Stimulated activated naive CD4-positive, alpha-beta T cell treated with Interleukin-2 at 50 U/mL for 16 hours (primary cell): ENCODE results near the gene AKAP6.

Experiments used
- DNase-seq: peaks from one replicate; lab custom pipeline; 2025; lab: John Stamatoyannopoulos, UW

The AKAP6 gene

DNA sequence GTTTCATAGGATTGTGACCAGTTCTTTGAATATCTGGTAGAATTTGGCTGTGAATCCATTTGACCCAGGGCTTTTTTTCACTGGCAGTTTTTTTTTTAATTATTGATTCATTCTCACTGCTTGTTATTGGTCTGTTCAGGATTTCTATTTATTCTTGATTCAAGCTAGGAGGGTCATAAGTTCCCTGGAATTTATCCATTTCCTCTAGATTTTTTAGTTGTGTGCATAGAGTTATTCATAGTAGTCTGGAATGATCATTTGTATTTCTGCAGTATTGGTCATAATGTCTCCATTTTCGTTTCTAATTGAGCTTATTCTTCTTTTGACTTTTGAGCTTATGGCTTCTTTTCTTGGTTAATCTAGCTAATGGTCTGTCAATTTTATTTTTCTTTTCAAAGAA is 291.6 kb downstream of the AKAP6 start:
- DNase-seq = no peak

GRCh38 chr14:32621585-32621984 is 292.5 kb downstream of the AKAP6 start:
- DNase-seq = no peak

- DNase-seq = no peak
Observed at GRCh38 chr14:32622742-32623141, 293.6 kb downstream of the AKAP6 start.

DNA sequence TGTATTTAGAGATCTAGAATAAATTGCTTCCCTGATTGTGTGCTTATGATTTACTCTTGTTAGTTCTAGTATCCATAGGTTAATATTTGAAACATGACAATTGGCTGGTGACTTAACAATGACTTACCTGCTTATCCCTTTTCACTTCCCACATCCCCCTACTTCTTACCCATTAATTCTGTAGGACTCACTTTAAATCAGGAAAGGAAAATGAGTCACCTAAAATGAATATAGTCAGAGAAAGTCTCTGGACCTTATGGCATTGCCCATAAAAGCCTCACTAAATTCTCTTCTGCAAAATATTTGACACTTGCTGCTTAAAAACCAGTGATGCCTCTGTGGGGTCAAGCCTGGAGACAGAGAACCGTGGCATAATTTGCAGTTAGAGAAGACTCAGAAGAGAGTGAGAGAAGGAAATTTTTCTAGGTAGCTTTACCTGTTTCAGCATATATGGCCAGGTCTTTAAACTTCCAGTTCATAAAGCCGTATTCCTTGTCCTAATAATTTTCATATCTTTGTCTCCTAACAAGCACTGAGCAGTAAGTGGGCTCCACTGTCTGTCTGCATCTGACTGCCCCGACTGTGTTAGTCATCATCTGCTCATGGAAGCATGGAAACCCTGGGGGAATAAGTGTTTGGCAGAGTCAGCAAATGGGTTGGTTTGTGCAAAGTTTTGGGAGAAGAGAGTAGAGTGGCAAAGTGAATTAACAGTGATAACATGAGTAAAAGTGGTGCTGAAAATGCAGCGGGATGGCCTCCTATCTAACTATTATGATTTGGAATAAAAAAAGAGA is 294.4 kb downstream of the AKAP6 start:
- no peak for DNase-seq

GRCh38 chr14:32625211-32625610 is 296.1 kb downstream of the AKAP6 start:
- DNase-seq = no peak

GRCh38 chr14:32627545-32628298 is 298.6 kb downstream of the AKAP6 start:
- no peak for DNase-seq

DNA sequence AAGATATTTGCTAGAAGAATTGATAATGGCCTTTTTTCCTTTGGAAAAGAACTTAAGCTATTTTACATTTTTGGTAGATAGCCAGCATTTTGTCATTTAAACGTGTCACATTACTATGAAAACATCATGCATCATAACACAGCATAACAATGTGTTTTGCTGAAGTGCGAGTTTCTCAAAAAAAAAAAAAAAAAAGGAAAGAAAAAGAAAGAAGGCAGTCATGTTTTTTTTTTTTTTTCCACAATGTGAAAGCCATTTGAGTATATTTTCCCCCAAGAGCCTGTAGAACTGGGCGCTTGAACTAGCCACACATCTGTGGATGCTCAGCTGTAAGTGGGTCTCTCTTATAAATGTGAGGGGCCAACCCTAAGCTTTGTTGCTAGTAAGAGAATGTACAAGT is 300.1 kb downstream of the AKAP6 start:
- DNase-seq = no peak

- no peak for DNase-seq
Observed at GRCh38 chr14:32630701-32631100, 301.6 kb downstream of the AKAP6 start.

DNA sequence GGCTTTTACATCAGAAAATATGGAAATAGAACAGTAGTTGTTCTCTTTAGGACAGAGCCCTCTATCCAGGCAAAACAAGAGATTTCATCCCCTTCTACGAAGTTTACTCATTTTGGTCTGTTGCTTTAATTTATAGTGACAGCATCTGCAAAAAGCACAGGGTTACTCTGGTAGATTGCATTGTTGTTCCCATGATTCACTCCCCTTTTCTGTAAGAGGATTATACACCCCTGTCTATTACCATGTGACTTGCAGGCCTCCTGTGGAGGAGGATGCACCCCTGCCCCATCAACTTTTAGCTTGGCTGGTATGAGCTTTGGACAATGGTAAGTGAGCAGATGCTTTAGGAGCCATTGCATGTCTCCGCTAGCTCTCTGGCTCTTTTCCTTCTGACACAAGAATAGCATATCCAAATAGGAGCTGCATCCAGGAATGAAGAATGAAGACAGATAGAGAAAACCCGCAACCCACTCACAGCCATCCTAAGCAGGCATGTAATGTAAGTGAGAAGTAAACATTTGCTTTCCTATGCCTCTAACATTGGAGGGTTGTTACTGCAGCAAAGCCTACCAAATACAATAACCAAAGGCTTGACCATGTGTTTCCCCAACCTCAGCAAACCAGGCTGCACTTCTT is 304.2 kb downstream of the AKAP6 start:
- no peak for DNase-seq

DNA sequence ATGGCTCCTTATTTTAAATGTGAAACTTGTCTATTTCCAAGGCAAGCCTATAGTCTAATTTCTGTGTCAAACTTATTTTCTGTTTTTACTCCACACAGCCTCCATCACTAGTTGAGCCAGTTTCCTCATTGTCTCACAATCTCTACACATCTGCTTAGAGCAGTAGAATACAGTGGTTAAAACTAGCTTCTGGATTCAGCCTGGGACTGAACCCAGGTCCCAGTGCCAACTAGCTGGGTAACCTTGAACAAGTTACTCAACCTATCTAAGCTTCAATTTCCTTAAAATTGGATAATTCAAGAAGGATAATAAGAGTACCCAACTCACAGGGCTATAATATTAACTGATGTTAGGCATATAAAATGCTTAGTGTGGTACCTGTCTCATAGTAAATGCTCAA is 304.8 kb downstream of the AKAP6 start:
- DNase-seq = no peak

- DNase-seq = no peak
Observed at GRCh38 chr14:32635061-32635719, 306.1 kb downstream of the AKAP6 start.

DNA sequence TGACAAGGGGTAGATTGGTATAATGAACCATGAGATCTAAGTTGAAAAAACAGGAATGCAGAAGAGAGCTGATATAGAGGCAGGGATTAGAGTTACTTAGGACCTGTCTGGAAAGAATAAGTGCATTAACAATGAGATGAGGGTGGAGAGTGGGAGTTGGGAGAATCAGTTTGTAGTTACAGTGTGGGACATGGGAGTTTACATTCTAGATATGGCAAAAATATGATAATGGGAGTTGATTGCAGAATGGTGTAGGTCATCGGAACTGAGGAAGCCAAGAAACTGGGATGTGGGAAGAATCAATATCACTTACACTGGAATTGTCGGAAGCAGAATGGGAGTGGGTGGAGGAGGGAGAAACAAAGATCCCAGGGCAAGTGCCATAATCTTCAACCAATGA is 308.5 kb downstream of the AKAP6 start:
- no peak for DNase-seq

DNA sequence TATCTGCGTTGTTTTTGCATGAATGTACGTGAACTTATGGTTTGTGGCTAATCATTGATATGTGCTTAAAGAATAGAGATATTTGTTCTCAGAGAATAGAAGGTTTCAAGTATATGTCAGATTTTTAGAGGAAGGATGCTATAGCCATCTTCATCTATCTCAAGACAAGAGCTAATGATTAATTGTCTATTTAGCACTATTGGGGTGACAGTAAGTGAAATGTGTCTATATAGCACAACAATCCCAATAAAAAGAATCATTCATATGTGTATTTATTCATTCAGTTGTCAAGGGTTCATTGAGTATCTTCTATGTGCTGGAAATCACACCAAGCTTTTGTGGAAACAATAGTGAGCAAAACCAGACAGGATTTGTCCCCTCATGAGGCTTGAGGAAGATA is 310.1 kb downstream of the AKAP6 start:
- no peak for DNase-seq

- no peak for DNase-seq
Observed at GRCh38 chr14:32645551-32645950, 316.5 kb downstream of the AKAP6 start.

GRCh38 chr14:32648434-32648833 is 319.3 kb downstream of the AKAP6 start:
- no peak for DNase-seq

DNA sequence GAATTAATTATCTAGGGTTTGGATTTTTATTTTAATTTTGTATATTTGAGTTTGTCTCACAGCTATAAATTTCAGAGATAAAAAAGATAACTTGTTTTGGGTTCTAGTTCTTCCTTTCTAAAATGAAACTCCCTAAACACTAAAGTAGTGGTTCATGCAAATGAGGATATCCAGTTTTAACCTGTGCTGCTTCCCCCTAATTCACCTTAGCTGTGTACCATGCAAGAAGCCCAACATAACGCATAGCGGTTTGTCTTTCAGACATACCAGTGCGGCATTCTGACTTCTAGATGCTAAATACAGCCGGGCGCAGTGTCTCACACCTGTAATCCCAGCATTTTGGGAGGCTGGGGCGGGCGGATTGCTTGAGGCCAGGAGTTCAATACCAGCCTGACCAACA is 320.9 kb downstream of the AKAP6 start:
- DNase-seq = no peak

DNA sequence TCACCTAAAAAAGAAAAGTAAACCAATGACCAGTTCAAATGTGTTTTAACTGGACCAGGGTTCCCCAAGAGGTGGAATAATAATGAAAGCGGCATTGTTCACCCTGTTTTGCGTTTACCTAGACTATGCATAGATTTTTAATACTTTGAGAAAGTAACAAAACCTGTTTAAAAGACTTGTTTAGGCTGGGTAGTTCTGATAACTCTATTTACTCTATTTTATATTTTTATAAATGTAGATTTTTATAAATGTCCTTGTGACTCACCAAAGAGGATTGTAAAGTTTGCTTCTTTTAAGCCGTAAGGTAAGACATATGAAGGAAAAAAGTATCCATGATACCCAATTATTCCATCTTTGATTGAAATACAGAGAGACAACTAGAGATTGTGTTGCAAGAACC is 321.6 kb downstream of the AKAP6 start:
- DNase-seq = no peak

- no peak for DNase-seq
Observed at GRCh38 chr14:32654106-32654505, 325.0 kb downstream of the AKAP6 start.

DNA sequence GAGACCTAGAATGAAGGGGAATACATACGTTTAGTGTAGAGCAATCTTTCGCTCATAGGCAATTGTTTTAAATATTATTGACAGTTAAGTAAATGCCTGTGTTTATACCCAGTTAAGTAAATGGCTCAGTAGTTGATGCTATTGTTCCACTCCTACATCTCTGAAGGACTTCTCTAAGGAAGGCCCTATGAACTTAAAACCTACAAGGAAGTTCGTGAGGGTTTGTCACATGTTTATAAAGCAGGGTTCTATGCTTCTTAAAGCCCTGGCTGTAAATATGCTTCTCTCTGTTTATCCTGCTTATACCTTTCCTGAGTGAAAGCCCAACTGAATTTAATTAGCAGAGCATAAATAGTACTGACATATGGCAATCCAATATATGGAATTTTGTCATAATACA is 327.5 kb downstream of the AKAP6 start:
- no peak for DNase-seq

DNA sequence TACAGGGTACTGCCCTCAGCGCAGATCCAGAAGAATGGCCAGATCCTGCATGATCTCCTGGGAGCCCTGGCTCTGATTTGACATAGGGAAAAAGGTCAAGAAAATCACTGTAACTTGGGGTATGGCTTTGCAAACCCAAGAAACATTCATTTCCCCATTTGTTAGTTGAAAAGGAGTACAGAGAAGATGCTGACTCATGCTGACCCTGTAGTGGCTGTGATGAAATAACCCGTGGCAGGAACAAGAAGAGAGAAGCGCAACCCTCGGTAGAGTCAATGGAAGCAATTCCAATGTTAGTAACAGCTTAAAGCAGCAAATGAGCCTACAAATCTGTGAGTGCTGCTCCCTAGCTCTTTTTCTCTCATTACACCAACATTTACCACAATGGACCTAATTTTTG is 328.0 kb downstream of the AKAP6 start:
- DNase-seq = no peak

- DNase-seq = no peak
Observed at GRCh38 chr14:32661216-32661615, 332.1 kb downstream of the AKAP6 start.

DNA sequence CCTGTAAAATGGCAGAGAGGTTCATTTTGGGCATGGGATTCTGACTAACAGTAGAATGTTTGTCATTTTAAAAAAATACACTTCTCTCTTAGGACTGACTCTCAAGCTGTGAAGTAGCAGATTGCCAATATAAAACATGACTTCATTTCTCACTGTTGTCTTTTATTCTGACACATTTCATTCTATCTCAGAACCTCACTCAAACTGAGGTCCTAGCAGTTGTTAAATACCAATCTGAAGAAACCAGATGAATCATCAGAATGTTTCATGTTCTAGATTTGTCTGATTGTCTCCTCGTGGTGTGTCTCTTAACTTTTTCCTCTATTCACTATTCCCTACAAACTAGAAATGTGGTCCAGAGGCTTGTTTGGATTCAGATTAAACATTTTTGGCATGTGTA is 333.1 kb downstream of the AKAP6 start:
- DNase-seq = no peak

DNA sequence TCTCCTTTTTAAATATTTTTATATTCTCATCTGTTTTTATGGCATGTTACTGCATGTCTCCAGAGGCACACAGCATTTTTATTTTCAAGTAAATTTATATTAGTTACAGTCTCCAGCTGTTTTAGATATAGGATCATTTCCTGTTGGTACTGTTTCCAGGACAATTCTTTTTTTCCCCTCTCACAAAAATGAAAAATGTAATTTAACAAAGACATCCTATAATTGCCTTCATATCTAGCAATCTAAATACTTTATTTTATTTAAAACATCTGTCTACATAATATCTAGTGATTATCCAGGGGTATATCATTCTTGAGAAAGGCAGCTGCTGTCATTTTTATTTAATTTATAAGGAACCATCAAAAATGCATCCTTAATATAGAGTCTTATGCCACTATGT is 337.2 kb downstream of the AKAP6 start:
- no peak for DNase-seq
